ENCODE data around the gene PLCH2. TPM values are rescaled to one million over a fixed set of nuclear protein-coding genes. Genes with fewer than 3 reads are reported as not detected.
A peak's percentile ranks its signal among the peaks of the same experiment; 100 is the strongest.

The PLCH2 gene
- total RNA-seq, 1 experiment from 2014 or later: 123 TPM

DNA sequence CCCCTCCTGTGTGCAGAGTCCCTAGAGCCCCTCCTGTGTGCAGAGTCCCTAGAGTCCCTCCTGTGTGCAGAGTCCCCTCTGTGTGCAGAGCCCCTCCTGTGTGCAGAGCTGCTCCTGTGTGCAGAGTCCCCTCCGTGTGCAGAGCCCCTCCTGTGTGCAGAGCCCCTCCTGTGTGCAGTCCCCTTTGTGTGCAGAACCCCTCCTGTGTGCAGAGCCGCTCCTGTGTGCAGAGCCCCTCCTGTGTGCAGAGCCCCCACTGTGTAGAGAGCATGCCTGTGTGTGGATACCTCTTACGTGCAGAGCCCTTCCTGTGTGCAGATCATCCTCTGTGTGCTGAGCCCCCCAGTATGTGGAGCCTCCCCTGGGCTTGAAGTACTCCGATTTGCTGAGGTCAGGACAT, 62.3 kb downstream of the PLCH2 start:
- no TSS peak for BruUV-seq (replicated peaks)
- DNase-seq (ENCODE audit: unreplicated experiment): no peak
- CTCF ChIA-PET: interaction anchor here (0.6 kb wide), 1 partner anchor 17 kb away, joined by 3 read pairs; no protein-coding TSS in a partner anchor
- Mint-ChIP-seq H3K27ac (ENCODE audit: low read depth, unreplicated experiment) (no peak overlapping the region), H3K36me3 (ENCODE audit: insufficient read depth, unreplicated experiment) (peaks cover 6% of the 10 kb centered on the region), H3K4me1 (ENCODE audit: insufficient read depth, unreplicated experiment) (peaks cover 39% of the 10 kb centered on the region), H3K9me3 (ENCODE audit: unreplicated experiment) (no peaks in the 10 kb centered on the region), H3K4me3 (ENCODE audit: unreplicated experiment) (no peak overlapping the region), H3K27me3 (ENCODE audit: insufficient read depth, unreplicated experiment) (no peaks in the 10 kb centered on the region)
- no peak for TF ChIP-seq CTCF (IDR thresholded peaks at IDR 0.05; ENCODE audit: unreplicated experiment)
- intact Hi-C loops (cut with micrococcal nuclease): no loop called here
- POLR2A ChIA-PET: interaction anchor here (1.4 kb wide), 1 partner anchor 12 kb away, joined by 3 read pairs; the partner anchor contains the start of gene PANK4

DNA sequence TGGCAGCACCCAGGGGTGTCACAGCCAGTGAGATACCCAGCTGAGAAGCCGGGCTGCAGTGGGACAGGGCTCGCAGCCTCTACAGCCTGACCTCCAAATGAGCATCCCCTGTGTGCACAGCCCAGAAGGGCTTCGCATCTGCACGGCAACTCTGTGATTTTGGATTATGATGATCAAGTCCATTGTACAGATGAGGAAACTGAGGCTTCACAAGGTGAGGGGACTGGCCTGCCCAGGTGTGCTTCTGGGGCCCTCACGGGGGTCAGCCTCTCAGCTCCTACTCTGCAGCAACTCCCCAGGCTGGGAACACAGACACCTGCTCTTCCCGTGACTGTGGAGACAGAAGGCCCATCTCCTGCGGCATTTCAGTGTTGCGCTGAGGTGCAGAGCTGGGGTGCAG, 62.8 kb downstream of the PLCH2 start:
- DNase-seq (ENCODE audit: unreplicated experiment): no peak
- POLR2A ChIA-PET: no interaction called here
- Mint-ChIP-seq H3K4me3 (ENCODE audit: unreplicated experiment) (no peak overlapping the region), H3K27ac (ENCODE audit: low read depth, unreplicated experiment) (no peak overlapping the region), H3K36me3 (ENCODE audit: insufficient read depth, unreplicated experiment) (peaks cover 6% of the 10 kb centered on the region), H3K9me3 (ENCODE audit: unreplicated experiment) (no peaks in the 10 kb centered on the region), H3K27me3 (ENCODE audit: insufficient read depth, unreplicated experiment) (no peaks in the 10 kb centered on the region), H3K4me1 (ENCODE audit: insufficient read depth, unreplicated experiment) (peaks cover 34% of the 10 kb centered on the region)
- no TSS peak for BruUV-seq (replicated peaks)
- CTCF ChIA-PET: interaction anchor here (0.6 kb wide), 1 partner anchor 18 kb away, joined by 3 read pairs; no protein-coding TSS in a partner anchor
- intact Hi-C loops (cut with micrococcal nuclease): no loop called here
- no peak for TF ChIP-seq CTCF (IDR thresholded peaks at IDR 0.05; ENCODE audit: unreplicated experiment)

DNA sequence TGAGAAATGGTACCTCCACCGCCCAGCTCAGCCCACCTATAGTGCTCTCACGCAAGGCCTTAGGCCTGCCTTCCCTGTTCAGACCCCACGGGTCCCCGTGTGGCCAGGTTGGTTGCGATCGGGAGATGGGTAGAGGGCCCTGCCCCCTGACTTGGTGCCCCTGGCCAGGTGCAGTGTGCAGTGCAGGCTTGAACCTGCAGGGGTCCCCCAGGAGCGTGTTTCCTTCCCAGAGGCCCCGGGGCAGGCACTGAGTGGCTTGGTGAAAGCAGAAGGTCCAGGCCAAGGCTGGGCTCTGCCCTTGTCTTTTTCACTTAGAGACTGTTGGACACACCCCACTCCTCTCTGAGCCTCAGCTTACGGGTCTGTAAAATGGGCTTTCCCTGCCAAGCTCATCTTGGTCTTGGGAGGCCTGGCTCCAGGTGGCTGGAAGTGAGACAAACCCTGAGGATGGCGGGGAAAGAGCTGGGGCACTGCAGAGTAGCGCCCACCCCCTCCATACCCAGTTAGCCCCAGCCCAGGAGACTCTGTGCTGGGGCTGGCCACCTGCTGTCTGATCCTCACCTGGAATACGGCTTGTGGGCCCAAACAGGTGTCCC, 63.3 kb downstream of the PLCH2 start:
- intact Hi-C loops (cut with micrococcal nuclease): no loop called here
- no peaks in the 10 kb centered on the region for H3K27me3 Mint-ChIP-seq (ENCODE audit: insufficient read depth, unreplicated experiment)
- H3K36me3 Mint-ChIP-seq (ENCODE audit: insufficient read depth, unreplicated experiment): peaks cover 6% of the 10 kb centered on the region
- ChIA-PET POLR2A (no interaction called here), CTCF (no interaction called here)
- H3K4me1 Mint-ChIP-seq (ENCODE audit: insufficient read depth, unreplicated experiment): peaks cover 29% of the 10 kb centered on the region
- no peak for DNase-seq (ENCODE audit: unreplicated experiment)
- H3K27ac Mint-ChIP-seq (ENCODE audit: low read depth, unreplicated experiment): no peak overlapping the region
- peak; percentile 36 for TF ChIP-seq CTCF (IDR thresholded peaks at IDR 0.05; ENCODE audit: unreplicated experiment)
- no peak overlapping the region for H3K4me3 Mint-ChIP-seq (ENCODE audit: unreplicated experiment)
- H3K9me3 Mint-ChIP-seq (ENCODE audit: unreplicated experiment): no peaks in the 10 kb centered on the region
- BruUV-seq (replicated peaks): no TSS peak

DNA sequence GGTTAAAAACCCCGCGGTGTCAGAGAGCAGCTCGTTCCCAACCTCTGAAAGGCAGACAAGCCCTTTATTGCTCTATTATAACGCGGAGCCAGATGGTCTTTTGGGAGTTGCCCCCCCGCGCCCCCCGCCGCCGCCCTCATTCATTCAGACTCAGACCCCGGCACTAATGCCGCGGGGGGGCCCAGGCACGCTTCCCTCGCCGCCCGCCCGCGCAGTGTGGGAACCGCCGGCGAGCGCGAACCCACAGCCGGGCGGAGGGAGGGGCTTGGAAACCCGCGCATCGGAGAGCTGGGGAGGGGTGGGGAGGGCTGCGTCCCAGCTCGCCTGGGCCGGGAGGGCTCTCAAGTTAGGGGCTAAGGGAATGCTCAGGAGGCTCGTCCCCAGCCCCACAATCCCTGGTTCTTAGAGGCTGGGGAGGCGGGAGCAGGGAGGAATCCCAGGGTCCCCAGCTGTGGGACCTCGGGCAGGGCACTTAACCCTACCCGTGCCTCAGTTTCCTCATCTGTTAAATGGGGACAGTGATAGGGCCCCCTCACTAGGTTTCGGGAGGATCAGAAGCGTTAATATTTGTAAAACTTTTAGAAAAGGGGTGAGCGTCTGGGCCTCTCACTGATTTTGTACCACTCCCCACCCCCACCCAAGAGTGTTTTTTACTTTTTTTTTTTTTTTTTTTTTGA, 64.9 kb downstream of the PLCH2 start:
- intact Hi-C loops (cut with micrococcal nuclease): no loop called here
- POLR2A ChIA-PET: interaction anchor here (0.6 kb wide), 1 partner anchor 140 kb away, joined by 3 read pairs; no protein-coding TSS in a partner anchor

More for the DNA sequence above, 64.9 kb downstream of the PLCH2 start:
- no peaks in the 10 kb centered on the region for H3K27me3 Mint-ChIP-seq (ENCODE audit: insufficient read depth, unreplicated experiment)
- no peak overlapping the region for H3K4me3 Mint-ChIP-seq (ENCODE audit: unreplicated experiment)
- H3K36me3 Mint-ChIP-seq (ENCODE audit: insufficient read depth, unreplicated experiment): no peaks in the 10 kb centered on the region
- BruUV-seq (replicated peaks): no TSS peak
- CTCF ChIA-PET: interaction anchor here (0.5 to 0.6 kb wide), 2 partner anchors 79 to 324 kb away, joined by 3 to 4 read pairs; no protein-coding TSS in a partner anchor
- no peaks in the 10 kb centered on the region for H3K9me3 Mint-ChIP-seq (ENCODE audit: unreplicated experiment)
- DNase-seq (ENCODE audit: unreplicated experiment): no peak
- TF ChIP-seq CTCF (IDR thresholded peaks at IDR 0.05; ENCODE audit: unreplicated experiment): no peak
- H3K27ac Mint-ChIP-seq (ENCODE audit: low read depth, unreplicated experiment): no peak overlapping the region
- H3K4me1 Mint-ChIP-seq (ENCODE audit: insufficient read depth, unreplicated experiment): peaks cover 19% of the 10 kb centered on the region

All from MCF 10A (cell line).